DMS114 treated with DMSO at 0.1 percent for 48 hours (cell line): ENCODE results near the gene GRAP.
"Not testable (repeated sequence)": the region's sequence is repeated elsewhere in the genome, so short reads cannot be mapped to it uniquely, and the experiment has no call there.

Experiments used
- DNase-seq: peaks from one replicate; lab custom pipeline; 2025; ENCODE audit not compliant: unreplicated experiment; lab: John Stamatoyannopoulos, UW

The GRAP gene

DNA sequence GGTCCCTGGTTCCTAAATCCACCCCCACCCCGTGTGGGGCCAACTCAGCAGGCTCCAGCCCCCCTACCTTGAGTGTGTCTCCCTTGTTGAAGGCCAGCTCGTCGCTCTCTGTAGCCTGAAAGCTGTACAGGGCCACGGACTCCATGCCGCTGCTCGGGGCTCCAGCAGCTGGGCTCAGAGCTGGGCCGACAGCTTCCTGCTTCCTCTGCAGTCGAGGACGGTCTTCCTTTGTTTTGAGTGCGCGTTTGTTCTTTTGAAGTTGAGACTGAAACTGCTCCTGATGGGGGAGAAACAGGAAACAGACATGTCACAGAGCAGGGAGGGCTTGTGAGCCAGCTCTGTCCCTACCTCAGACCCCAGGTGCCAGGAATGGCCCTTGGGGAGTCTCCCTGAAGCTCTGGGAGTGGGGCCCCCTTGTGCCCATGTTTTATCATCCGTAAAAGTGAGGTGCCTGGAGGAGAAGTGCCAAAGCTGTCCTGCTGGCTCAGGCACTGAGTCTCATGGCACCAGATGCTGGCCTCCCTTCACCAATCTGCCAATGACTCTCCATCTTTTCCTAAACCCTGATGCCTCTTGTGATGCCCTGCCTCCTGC lies at the start of gene GRAP:
TSS of gene GRAP (minus strand) at position 176 of the 594 bp plus-strand sequence. CDS start at position 145, 31 bp downstream.
- not testable (repeated sequence) for DNase-seq

DNA sequence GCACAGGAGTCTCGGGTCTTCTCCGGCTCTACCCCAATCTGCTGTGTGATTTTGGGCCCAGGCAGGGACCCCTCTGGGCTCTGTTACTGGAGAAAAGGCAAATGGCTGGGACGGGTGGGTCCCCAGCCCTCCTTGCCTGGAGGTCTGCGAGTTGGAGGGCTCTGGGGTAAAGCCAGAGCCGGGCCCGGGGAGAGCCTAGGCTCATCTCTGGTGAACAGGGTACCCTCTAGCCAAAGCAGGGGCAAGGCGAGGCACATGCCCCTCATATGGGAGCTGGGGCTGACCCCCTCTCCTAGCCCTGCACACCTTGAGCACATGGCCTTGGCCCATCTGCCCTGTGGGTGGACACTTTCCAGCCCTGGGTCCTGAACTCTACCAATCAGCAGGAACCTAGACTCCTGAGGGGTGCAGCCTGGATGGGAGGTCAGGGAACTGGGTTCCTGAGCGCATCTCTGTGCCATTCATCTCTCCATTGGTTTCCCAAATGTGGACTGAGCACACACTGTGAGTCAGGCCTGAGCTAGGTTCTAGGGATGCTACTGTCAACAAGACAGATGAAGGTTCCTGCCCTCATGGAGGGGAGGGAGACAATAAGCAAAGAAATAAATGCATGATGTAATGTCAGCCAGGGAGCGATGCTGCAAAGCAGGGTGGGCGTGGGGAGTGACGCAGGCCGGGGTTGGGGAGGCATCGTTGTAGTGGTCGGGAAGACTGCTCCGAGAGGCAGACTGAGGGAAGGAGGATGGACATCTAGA lies 47.1 kb upstream of the GRAP start:
- not testable (repeated sequence) for DNase-seq

DNA sequence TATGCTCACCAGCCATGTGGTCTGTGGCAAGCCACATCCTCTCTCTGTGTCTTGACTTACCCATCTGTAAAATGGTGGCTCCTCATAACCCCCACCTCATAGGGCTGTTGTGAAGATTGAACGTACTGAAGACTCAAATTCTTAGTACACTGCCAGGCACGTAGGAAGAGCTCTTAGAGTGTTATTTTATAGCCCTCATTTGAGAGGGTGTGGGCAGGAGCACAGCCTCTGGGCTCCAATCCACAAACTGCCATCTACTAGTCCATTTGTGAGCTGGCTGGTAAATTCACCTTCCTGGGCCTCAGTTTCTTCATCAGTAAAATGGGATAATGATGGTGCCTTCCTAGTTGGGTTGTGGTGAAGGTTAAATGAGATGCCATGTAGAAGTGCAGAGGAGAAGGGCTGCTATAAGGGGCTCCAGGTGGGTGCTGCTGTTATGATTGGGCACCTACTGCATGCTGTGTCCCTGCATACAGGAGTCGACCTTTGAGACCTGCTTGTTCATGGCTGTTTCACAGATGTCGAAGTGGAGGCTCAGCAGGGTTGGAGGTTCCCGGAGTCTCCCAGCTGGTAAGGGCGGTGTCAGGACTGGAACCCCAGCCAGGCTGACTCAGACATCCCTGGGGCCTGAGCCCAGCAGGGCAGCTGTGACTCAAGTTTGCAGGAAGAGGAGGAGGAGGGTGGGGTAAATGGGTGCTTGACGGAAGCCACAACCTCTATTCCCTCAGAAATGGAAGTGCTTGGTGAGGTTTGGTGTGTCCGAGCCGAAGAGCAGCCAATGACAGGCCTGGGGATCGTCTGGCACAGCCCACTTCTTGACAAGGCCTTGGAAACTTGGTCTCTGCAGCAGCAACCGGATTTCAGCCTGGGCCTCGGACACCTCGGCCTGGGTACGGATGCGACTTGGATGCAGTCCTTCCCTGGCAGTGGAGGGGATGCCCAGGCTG lies 46.3 kb upstream of the GRAP start:
- DNase-seq, result not testable (repeated sequence)

DNA sequence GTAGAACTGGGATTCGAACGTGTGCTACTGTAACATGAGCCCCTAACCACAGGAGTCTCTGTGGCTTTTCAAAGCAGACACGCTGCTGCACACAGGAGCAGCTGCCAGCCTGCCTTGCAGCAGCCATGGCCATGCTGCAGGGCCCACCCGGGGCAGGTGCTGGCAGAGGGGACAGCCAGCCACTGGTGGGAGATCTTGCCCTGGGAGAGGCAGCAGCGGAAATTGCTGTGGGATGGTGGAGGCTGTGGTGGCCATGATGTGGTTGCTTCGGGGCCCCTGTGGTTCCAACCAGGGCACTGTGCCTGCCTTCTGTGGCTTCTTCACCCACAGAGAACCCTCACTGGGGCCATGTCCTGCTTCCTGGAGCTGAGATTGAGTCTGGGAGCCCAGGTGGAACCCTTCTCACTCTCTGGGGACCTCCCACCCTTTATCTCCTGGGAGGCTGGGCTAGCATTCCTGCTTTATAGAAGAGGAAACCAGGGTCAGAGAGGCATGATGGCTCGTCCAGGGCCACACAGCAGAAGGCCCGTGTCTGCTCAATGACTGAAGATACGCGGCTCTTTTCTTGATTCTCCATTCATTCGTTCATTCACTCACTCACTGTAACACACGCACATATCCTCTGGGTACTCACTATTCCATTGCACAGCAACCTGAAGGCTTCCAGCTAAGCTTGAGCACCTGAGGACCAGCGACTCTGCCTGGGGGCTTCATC lies 43.5 kb upstream of the GRAP start:
- not testable (repeated sequence) for DNase-seq

DNA sequence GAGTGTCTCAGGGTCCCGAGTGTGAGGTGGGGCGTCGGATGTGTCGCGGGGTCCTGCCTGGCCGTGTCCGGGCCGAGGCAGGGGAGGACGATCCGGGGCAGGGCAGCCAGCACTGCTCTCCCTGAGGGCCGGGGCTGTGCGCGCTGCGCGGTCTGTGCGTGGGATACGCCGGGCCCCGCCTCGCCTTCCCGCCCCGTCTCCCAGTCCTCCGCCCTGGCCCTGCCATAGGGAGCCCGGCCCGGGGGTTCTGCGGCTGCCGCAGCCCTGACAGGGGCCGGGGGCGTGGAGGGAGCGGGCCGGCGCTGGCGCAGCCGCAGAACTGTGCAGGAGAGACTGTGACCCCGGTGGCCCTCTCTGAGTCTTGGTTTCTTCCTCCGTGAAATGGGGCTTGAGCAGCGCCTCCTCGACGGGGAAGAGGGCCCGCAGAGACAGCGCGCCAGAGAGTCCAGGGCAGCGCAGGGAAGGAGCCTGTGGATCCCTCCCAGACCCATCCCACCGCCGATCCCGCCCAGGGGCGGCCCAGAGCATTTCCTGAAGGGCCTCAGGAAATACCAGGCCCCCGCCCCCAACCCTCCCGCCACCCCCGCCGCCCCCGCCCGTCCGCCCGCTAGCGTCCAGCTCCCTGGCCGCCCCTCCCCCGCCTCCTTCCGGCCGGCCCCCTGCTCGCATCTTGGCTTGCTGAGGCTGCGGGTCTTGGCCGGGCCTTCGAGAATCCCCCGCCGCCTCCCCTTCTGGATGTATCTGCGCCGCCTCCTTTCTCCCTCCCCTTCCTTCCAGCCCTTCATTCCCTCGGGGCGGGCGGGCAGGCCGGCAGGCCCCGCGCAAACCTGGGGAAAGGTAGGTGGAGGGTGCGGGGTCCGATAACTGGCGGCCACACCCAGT lies 42.3 kb upstream of the GRAP start:
- DNase-seq, result not testable (repeated sequence)

DNA sequence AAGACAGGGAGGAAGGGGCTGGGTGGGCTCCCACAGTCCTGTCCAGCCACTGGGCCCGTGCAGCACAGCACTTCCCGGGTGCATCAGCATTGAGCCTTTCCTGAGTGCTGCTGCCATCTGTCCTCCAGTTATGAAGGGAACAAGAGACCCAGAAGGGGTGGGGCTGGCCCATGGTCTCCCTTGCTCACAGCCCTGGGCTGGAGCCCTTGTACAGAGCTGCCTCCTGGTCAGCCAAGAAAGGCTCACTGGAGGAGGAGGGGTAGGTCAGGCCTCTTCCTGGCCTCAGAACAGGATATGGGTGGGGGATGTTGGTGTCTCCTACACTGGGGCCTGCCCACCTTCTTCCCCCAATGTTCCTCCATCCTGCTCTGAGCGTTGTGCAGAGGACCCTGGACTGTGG lies 30.6 kb upstream of the GRAP start:
- not testable (repeated sequence) for DNase-seq

DNA sequence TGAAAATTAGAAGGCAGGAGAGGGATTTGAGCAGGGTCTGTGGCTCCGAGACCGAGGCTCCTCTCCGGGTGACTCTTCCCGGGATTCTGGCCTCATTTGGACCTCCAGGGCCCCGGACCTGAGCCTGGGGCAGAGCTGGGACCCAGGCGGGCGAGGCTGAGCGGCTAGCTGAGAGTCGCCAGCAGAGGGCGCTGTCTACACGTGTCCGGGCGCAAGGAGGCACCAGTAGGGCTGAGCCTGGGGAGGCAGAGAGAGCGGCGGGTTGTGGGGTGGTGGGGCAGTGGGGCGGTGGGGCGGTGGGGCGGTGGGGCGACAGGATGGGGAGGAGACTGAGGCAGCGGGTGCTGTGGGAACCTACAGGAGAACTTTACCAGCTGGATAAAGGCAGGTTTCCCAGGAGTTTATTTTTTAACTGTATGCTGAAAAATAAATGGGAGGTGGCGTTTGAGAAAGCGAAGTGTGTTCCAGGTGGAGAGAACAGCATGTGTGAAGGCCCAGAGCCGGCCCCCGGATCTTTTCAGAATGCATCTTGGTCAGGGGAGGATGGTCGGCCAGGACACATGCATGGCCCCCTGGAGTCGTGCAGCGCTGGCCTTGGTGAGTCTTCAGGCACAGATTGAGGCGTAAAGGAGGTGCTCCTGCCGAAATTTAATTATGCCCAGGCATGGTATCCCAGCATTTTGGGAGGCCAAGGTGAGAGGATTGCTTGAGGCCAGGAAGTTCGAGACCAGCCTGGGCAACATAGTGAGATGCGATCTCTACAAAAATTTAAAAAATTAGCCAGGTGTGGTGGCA lies 29.8 kb upstream of the GRAP start:
- not testable (repeated sequence) for DNase-seq

DNA sequence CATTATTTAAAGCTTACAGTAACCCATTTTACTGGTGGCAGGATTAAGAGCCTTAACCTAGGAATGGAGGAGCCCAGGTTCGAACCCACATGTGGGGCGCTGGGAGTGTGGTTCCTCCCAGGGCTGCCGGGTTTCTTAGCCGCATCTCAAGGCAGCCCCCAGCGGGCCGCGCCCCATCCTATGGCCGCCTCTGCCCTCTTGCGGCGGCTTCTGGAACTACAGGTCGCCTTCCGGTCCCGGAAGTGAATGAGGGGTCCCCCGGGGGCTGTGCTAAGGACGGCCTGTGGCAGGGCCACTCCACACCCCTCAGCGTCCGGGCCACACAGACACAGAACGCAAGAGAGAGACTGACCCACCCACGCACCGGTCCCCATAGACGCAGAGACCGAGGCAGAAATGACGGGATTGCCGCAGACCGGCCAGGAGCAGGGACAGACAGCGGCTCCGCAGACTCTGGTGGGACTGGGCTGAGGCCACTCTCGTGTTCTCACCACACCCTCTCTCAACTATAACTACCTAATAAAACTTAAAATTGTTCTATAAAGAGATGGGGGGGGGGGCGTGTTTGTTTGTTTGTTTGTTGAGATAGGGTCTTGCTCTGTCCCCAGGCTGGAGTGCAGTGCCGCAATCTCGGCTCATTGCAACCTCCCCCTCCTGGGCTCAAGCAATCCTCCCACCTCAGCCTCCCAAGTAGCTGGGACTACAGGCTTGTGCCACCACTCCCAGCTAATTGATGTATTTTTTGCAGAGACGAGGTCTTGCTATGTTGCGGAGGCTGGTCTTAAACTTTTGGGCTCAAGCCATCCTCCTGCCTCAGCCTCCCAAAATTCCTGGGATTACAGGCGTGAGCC lies 23.8 kb upstream of the GRAP start:
- not testable (repeated sequence) for DNase-seq

DNA sequence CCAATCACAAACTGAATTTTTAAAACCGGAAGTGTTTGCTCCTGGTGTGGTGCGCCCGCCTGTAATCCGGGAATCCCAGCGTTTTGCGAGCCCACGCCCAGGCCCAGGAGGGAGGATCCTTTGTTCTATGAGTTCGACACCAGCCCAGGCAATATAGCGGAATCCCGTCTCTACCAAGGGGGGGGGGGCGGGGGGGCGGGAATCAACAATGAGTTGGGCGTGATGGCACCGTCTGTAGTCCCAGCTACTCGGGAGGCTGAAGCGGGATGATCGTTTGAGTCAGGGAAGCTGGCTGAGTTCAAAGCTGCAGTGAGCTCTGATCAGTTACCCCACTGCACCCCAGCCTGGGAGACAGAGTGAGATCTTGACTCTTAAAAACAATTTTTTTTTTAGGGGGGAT lies 17.6 kb upstream of the GRAP start:
- not testable (repeated sequence) for DNase-seq

DNA sequence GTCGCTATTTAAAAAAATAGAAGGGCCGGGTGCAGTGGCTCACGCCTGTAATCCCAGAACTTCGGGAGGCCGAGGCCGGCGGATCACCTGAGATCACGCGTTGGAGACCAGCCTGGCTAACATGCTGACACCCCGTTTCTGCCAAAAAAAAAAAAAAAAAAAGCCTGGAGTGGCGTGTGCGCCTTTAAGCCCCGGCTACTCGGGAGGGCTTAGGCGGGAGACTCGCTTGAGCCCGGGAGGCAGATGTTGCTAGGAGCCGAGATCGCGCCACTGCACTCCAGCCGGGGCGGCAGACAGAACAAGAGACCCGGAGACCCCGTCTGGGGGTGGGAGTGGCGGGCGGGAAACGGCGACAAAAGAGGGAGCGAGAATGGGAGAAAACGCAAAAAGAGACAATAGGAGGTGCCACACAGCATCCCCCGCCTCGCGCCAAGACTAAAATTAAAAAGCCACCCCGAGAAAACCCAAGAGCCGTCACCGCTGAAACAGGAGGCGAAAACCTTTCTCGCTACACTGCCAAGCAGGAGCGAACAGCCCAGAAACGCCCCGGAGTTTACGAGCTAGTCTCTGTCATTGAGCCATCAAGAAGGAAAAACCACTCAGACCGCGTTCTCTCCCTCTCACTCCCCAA lies 16.7 kb upstream of the GRAP start:
- not testable (repeated sequence) for DNase-seq

DNA sequence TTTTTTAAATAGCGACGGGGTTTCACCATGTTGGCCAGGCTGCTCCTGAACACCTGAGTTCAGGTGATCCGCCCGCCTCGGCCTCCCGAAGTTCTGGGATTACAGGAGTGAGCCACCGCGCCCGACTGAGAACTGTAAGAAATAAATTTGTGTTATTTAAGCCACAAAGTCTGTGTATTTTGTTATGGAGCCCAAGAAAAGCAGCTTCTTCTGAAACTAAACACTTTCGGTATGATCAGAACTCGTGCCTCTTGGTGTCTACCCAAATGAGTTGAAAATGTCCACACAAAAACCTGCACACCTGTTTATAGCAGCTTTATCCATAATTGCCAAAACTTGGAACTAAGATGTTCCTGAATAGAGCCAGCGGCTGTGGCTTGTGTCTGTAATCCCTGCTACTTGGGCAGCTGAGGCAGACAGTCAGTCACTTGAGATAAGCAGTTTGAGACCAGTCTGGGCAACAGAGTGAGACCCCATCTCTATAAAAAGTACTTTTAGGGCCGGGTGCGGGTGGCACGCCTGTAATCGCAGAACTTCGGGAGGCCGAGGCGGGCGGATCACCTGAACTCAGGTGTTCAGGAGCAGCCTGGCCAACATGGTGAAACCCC lies 16.1 kb upstream of the GRAP start:
- not testable (repeated sequence) for DNase-seq

DNA sequence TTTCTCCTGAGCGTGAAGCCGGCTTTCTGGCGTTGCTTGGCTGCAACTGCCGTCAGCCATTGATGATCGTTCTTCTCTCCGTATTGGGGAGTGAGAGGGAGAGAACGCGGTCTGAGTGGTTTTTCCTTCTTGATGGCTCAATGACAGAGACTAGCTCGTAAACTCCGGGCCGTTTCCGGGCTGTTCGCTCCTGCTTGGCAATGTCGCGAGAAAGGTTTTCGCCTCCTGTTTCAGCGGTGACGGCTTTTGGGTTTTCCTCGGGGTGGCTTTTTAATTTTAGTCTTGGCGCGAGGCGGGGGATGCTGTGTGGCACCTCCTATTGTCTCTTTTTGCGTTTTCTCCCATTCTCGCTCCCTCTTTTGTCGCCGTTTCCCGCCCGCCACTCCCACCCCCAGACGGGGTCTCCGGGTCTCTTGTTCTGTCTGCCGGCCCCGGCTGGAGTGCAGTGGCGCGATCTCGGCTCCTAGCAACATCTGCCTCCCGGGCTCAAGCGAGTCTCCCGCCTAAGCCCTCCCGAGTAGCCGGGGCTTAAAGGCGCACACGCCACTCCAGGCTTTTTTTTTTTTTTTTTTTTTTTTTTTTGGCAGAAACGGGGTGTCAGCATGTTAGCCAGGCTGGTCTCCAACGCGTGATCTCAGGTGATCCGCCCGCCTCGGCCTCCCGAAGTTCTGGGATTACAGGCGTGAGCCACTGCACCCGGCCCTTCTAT lies 15.4 kb upstream of the GRAP start:
- DNase-seq, result not testable (repeated sequence)

DNA sequence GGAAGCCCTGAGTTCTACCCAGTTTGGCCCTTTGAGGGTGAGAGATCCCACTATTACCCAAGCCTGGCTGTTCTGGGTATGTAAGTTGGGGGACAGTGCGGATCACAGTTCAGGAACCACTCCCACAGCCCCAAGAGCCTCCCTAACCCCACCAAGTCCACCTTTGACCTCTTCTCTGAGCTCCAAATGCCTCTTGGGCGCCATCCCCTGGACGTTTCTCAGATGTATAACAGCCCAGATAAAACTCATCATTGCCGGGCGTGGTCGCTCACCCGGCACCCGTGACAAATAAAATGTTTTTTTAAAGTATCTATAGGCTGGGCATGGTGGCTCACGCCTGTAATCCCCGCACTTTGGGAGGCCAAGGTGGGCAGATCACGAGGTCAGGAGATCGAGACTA lies 8.7 kb upstream of the GRAP start:
- DNase-seq, result not testable (repeated sequence)

DNA sequence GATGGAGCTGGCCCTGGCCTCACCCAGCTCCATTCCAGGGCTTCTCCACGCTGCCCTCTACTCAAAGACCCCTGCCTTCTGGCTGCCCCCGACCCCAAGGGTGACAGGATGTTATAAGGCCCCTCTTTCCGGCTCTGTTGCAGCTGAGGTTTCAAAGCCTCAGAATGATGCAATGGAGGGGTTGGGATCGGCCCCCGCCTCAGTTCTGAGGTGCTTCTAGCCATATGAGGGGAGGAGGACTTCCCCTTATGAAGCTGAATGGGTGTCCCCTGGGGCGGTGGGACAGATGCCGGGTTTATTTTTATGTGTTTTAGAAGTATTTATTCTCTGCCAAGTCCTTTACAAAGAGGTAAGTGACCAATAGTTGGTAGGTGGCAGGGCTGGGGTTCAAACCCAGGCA lies 2.1 kb upstream of the GRAP start:
- DNase-seq, result not testable (repeated sequence)

DNA sequence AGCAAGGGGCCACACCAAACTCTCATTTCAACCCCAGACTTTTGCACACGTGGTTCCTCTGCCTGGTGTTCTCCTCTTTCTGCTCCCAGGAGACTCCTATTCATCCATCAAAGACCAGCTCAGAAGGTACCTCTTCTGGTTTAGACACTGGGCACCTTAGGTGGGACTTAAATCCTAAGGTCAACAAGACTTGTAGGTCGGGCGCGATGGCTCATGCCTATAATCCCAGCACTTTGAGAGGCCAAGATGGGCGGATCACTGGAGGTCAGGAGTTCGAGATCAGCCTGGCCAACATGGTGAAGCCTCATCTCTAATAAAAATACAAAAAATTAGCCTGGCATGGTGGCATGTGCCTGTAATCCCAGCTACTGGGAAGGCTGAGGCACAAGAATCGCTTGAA lies 753 bp upstream of the GRAP start:
- not testable (repeated sequence) for DNase-seq

DNA sequence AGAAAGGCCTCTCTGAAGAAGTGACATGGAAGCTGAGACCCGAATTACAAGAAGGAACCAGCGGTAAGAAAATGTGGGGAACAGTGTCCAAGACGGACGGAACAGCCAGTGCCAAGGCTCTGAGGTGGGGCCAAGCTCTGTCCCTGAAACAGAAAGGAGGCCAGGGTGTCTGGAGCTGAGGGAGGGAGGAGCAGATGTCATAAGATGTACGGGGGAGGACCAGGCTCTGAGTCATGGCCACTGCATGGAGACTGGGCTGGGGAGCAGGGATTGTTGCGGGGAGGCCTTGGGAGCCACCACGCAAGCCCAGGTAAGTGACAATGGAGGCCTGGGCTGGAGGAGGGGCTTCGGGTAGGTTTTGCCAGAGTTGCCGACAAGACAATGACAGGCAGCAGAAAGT lies 2.1 kb downstream of the GRAP start:
- DNase-seq, result not testable (repeated sequence)

DNA sequence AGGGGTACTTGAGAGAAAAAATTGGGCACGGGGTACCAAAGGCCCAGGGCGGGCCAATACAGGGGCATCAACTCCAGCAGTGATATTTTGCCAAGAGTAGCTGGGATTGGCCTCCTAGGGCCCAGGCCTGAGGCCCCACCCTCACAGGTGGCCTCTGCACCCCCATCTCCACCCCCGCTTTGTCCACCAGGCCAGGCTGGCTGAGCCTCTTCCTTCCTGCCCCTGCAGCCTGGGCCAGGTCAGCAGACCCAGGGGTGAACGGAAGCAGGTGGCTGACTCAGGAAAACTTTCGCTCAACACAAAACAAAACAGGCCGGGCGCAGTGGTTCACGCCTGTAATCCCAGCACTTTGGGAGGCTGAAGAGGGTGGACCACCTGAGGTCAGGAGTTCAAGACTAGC lies 3.7 kb downstream of the GRAP start:
- not testable (repeated sequence) for DNase-seq
